GM20000 (cell line): Measurements from ENCODE around the gene TOP3B.

Experiments
- DNase-seq: peaks from one replicate; pipeline ENCODE4 v3.0.0; 2012; ENCODE audit warnings: low spot score
- TF ChIP-seq, protein P1 (sequence below): IDR thresholded peaks from 2 replicates; pipeline ENCODE4 v1.5.1; 2012; ENCODE audit warnings: mild to moderate bottlenecking, control low read depth; ENCODE audit errors: extremely low read depth, missing control alignments

TOP3B gene

DNA sequence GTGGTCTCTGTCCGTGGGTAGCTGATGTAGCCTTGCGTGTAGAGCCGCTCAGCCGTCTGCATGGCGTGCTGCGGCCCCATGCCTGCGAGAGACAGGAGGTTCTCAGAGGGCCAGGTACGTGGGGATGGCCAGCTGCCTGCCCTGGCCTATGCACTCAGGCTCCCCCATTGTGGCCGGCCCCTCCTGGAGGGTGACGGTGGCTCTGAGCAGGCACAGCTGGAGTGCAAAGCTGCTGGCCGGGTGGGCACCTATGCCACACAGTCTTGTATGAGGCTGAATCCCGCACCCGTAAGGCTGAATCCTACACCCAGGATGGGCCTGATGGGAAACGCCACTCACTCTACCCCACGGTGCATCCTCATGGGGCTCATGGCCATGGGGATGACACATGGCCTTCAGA, 18.4 kb downstream of the TOP3B start:
- DNase-seq, result no peak
- TF ChIP-seq, protein P1, sequence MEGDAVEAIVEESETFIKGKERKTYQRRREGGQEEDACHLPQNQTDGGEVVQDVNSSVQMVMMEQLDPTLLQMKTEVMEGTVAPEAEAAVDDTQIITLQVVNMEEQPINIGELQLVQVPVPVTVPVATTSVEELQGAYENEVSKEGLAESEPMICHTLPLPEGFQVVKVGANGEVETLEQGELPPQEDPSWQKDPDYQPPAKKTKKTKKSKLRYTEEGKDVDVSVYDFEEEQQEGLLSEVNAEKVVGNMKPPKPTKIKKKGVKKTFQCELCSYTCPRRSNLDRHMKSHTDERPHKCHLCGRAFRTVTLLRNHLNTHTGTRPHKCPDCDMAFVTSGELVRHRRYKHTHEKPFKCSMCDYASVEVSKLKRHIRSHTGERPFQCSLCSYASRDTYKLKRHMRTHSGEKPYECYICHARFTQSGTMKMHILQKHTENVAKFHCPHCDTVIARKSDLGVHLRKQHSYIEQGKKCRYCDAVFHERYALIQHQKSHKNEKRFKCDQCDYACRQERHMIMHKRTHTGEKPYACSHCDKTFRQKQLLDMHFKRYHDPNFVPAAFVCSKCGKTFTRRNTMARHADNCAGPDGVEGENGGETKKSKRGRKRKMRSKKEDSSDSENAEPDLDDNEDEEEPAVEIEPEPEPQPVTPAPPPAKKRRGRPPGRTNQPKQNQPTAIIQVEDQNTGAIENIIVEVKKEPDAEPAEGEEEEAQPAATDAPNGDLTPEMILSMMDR, result no peak

DNA sequence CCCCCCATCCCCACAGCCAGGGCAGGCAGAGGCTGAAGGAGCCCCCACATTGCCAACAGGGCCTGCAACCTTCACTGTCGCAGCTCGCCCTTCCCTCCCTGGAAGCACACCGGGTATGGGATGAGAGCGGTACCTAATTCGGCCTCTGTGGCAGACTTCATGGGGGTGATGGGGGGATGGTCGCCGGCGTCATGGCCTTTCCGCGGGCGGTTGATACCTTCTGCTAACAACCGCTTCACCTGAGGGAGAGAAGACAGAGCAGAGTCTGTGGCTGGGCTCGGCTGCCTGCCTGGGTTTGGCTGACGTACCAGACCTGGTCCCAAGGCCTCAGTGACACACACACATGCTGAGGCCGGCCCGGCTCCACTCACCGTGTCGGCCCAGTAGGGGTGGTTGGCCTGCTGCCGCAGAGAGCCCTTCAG, 18.8 kb downstream of the TOP3B start:
- no peak for DNase-seq
- TF ChIP-seq, protein P1, result no peak

DNA sequence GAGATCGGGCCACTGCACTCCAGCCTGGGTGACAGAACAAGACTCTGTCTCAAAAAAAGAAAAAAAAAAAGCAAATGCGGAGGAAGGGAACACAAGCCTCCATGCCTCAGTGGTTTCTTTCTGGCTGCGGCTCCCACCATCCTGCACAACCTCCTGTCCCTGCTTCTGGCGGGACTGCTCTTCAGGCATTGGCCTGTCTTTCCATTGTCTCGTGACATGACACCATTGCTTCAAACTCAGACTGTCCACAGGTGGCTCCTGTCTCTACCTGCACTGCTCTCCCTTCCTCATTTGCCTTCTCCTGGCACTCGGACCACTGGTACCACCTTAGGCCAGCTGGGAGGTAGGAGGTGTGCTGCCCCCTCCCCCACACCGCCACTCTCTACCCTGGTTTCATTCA, 19.3 kb downstream of the TOP3B start:
- TF ChIP-seq, protein P1, result no peak
- DNase-seq, result no peak

DNA sequence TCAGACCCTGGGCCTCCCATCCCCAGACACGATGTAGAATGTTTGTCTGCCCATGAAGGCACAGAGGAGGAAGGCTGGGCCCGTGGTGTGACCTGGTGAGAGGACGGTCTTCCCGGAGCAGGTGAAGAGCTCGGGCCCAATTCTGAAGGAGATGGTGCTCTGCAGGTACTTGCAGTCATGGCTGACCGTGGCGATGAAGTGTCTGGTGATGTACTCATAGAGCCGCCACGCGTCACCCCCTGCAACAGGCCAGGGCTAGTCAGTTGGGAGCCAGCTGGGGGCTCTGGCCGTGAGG, 20.0 kb downstream of the TOP3B start:
- TF ChIP-seq, protein P1, result no peak
- DNase-seq, result no peak

DNA sequence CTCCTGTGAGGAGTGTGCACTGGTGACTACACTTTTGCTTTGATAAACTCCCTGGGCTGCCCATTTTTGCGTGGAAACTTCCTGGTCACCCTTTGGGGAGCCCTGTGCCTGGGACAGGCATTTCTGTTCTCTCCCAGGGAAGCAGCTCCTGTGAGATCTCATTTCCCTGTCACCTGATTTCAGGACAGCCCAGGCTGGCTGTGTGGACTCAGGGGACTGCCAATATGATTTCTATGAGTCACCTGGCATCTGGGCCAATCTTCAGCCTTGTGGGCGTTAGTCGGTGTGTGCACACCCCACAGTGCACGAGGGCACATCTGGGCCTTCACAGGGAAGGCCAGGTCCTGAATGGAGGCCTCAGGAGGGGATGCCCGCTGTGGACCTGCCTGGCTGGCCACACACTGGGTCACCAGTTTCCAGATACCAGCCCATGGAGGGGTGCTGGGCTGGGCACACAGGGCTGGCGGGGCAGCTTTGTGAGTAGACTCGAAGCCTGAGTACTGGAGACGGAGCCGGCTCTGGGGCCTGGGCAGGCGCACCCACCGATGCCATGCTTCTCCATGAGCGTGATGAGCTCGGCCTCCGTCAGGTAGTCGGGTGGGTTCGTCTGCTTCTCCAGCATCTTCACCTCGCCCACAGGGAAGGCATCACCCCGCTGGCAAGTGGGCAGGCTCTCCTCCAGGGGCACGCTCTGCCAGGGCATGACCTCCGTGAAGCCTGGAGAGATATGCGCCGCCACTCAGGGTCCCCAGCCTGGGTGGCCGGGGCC, 20.5 kb downstream of the TOP3B start:
- no peak for DNase-seq
- TF ChIP-seq, protein P1, result no peak

DNA sequence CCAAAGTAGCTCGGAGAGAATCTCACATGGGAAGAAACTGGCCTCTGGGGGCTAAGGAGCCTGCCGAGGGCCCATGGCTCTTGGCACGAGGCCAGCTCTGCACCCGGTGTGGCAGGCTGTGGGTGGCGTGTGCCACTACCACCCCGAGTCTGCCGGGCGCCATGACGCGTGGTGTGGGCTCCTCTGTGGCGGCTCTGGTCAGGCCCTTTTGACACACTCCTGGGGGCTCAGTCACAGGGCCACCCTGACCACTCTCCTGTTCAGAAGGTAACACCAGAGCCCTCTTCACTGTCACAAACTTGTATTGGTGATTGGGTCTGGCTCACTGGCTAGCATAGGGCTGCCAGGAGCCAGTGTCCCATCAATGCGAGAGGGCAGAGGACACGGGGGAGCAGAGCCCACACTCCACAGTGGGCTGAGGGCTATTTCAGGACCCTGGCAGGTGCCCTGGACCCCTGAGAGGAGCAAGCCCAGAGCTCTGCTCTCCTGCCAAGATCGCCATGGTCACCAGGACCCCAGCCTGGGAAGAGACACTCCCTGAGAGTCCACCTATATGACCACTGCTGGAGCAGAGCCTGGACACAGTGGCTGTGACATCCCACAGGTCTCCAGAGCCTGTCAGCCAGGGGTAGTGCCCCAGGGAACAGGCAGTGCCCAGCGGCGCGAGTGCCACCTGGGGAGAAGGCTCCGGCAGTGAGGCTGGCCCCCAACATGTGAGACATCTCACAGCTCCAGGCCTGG, 21.3 kb downstream of the TOP3B start:
- TF ChIP-seq, protein P1, result no peak
- no peak for DNase-seq
